NOMO-1 treated with dmso at 0.1 percent for 144 hours (cell line): ENCODE data around the gene CCDC138.

Experiments
- DNase-seq: peaks from one replicate; lab custom pipeline; 2025; ENCODE audit not compliant: unreplicated experiment; lab: John Stamatoyannopoulos, UW

CCDC138 gene

DNA sequence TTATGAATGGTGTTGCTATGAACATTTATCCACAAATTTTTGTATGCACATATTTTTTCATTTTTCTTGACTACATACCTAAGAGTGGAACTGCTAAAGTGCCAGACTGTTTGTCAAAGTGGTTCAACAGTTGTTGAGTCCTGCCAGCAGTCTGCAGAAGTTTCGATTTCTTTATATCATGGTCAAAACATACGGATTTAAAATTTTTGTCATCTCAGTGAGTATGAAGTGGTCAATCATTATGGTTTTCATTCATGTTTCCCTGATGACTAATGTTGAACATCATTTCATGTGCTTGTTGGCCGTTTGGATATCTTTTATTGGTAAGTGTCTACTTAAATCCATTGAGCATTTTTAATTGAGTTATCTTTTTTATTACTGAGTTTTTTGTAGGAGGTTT is 39.2 kb downstream of the CCDC138 start:
- no peak for DNase-seq

DNA sequence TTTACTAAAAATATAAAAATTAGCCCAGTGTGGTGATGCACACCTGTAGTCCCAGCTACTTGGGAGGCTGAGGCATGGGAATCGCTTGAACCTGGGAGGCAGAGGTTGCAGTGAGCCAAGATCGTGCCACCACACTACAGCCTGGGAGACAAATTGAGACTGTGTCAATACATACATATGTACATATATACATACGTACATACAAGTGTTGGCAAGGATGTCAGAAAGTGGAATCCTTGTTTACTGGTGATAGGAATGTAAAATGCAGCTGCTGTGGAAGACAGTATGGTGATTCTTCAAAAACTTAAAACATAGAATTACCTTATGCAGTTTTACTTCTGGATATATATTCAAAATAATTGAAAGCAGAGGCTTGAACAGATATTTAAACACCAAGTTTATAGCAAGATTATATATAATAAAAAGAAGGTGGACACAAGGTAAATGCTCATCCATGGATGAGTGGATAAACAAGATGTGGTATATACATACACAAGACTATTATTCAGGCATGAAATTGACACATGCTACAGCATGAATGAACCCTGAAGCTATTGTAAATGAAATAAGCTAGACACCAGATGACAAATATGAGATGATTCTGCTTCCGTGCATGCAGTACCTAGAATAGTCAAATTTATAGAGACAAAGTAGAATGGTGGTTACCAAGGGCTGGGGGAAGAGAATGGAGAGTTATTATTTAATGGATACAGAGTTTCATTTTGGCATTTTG is 43.2 kb downstream of the CCDC138 start:
- DNase-seq, result no peak

DNA sequence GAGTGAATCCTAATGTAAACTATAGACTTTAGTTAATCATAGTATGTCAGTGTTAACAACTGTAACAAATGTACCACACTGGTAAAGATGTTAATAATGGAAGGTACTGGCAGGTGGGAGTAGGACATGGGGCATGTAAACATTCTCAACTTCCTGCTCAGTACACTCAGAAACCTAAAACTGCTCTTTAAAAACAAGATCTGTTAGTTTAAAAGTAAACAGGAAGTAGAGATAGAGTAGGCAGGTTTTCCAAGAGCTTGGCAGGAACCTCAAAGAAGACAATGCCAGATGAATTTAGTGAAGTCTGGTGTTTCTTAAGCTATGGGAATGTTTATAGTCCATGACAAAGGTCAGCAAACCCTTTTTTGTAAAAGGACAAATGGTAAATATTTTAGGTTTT is 46.6 kb downstream of the CCDC138 start:
- DNase-seq, result no peak

DNA sequence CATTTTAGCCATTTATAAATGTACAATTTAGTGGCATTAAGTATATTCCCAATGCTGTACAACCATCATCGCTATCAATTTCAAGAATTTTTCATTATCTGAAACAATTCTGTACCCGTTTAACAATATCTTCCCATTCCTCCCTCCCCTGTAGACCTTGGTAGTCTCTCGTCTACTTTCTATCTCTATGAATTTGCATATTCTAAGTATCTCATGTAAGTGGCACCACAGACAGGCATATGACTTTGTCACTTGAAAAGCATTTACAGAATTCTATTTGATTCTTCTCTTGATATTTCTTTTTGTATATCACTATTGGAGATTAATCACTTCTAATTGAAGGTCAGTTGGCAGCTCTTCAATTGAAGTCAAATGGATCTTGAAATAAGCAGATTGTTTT is 48.0 kb downstream of the CCDC138 start:
- DNase-seq, result no peak

DNA sequence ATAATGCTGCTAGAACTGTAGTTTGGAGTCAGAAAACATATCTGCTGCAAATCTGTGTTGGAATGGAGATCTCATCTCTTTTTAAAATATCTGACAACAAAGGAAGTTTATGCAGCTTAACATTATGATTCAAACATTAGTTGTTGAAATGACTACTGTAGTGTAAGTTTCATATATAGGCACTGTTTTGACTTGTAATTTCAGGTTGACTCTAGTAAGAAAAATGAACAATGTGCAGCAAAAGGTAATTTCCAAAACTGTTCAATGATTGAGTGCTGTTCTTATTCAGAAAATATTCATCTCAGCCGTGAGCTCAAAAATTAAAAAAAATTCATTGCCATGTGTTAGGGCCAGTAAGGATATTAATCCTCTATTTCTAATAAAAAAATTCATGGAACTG is 48.5 kb downstream of the CCDC138 start:
- DNase-seq, result no peak

DNA sequence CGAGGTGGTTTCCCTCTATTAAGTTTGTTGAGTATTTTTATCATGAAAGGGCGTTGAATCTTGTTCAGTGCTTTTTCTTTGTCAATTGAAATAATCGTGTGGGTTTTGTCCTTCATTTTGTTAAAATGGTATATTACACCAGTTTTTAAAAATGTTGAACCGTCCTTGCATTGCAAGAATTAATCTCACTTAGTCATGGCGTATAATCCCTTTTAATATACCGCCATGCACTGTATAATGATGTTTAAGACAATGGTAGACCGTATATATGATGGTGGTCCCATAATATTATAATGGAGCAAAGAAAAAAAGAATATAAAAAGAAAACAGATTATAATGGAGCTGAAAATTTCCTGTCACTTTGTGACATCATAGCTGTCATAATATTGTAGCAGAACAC is 50.6 kb downstream of the CCDC138 start:
- DNase-seq, result no peak

DNA sequence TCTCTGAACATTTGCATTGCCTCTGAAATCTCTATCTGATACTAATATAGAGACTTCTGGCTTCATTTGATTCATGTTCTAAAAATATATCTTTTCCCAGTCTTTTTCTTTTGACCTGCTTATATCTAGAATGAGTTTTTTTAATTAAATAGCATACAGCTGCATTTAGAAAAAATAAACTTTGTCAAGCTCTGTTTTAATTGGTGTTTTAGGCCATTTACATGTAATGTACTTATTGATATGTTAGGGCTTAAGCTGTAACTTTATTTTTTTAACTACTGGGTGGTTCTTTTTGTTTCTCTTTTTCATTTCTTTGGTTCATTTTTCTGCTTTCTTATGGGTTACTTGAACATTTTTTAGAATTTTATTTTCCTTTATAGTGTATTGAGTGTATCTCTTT is 54.9 kb downstream of the CCDC138 start:
- DNase-seq, result no peak

DNA sequence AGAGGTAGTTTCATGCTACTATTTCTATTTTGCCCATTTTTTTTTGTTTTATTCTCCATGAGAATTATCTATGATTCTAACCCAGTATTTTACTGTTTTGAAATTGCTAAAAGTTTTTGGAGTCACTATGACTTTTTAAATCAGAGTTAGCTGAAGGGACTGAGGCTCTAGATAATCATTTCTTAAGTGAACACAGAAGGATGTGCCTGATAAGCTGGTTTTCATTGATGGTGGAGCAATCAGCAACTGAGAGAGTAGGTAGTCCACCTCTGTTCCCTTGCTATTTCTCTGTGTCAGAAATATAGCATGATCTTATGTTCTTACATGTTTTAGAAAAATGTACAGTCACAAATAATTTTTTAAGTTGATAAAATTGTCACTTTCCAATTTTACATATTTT is 59.4 kb downstream of the CCDC138 start:
- no peak for DNase-seq

DNA sequence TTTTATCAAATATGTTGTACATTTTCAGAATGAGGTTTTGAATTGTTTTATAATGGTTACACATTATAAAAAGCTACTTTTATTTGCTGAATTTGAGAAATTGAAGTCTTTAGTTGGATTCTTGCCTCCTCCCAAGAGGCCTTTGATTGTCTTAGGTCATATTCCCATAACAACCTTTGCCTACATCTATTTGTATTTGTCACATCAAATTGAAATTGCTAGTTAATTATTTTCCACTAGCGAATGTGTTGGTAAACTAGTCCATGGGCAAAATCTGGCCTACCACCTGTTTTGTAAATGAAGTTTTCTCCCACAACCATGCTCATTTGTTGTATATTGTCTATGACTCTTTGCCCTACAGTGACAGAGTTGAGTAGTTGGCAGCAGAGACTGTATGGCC is 60.4 kb downstream of the CCDC138 start:
- DNase-seq, result no peak

DNA sequence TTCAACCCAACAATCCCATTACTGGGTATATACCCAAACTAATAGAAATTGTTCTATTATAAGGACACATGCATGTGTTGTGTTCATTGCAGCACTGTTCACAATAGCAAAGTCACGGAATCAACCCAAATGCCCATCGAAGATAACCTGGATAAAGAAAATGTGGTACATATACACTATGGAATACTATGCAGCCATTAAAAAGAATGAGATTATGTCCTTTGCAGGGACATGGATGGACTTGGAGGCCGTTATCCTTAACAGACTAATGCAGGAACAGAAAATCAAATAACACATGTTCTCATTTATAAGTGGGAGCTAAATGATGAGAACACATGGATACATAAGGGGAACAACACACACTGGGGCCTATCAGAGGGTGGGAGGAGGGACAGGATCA is 65.8 kb downstream of the CCDC138 start:
- no peak for DNase-seq

DNA sequence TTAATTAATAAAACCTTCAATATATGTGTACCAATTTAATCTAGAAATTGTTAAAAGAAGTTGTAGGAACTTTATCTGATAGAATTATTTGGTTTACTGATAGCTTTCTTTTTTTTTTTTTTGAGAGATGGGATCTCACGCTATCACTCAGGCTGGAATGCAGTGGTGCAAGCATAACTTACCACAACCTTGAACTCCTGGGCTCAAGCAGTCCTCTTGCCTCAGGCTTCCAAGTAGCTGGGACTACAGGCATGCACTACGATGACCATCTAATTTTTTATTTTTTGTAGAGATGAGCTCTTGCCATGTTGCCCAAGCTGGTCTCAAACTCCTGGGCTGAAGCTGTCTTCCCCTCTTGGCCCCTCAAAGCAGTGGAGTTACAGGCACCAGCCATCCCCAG is 66.8 kb downstream of the CCDC138 start:
- DNase-seq, result no peak

DNA sequence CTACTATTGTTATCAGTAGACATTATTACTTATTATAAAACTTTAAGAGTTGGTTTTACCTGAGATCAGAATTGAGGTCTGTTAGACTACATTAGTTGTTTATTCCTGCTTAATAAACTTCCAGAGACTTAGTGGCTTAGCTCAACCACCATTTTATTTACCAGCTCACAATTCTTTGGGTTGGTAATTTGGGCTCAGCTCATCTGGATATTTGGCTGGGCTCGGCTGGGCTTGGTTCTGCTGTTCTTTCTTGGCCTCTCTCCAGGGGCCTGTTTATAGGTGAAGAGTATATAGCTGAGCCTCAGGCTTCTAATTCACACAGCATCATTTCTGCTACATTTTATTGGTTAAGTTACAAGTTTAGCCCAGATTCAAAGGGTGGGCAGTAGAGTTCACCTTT is 67.9 kb downstream of the CCDC138 start:
- no peak for DNase-seq

DNA sequence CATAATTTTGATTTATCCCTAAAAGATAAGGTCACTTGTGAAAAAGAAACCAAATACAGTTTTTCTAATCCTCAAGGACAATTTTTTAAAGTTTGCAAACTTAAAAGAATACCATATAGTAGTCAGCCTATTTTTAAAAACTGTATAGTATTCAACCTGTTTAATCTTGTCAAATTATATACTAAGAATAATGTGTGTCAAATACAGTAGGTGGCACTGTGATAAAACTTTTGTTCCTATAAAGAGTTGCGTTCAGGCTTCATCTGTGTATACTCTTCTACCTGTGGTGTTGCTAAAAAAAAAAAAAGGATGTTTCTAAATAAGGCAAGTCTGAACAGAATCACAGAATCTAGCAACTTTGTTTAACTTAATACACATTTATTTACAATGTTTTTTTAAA is 68.6 kb downstream of the CCDC138 start:
- DNase-seq, result no peak

DNA sequence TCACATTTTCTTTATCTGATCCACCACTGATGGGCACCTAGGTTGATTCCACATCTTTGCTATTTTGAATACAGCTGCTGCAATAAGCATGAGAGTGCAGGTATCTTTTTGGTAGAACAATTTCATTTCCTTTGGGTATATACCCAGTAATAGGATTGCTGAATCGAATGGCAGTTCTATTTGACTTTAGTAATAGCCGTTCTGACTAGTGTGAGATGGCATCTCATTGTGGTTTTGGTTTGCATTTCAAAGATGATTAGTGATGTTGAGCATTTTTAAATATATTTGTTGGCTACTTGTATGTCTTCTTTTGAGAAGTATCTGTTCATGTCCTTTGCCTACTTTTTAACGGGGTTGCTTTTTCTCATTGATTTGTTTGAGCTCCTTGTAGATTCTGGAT is 72.3 kb downstream of the CCDC138 start:
- DNase-seq, result no peak

DNA sequence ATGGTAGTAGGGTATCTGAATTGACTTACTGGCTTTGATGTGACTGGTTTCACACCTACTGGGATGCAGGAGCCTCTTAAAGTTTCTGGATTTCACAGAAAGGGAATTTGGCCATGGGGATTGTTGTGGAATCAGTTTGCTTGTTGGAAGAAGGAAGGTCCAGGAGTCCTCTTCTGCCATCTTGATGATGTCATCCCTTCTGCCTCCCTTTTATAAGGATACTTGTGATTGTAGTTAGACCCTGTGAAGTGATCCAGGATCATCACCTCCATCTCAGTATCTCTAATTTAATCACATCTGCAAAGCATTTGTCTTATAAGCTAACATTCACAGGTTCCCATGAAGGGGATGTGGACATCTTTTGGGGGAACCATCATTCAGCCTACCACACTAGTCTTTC is 79.5 kb downstream of the CCDC138 start:
- no peak for DNase-seq

DNA sequence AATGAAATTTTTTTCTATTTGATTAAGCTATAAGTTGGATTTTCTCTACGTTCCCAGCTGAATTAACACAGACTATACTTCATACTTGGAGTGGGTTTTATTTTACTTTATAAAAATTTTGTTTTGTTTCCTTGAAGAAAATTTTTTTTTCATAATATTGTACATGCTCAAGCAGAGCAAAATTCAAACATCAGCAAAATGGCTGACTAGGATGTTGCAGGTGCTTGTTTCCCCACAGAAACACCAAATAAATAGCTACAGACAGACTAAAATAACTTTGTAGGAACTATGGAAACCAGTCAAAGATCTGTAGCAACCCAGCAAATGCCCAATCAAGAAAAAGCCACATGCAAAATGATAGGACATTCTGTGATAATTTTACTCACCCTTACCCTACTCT is 82.3 kb downstream of the CCDC138 start:
- no peak for DNase-seq

DNA sequence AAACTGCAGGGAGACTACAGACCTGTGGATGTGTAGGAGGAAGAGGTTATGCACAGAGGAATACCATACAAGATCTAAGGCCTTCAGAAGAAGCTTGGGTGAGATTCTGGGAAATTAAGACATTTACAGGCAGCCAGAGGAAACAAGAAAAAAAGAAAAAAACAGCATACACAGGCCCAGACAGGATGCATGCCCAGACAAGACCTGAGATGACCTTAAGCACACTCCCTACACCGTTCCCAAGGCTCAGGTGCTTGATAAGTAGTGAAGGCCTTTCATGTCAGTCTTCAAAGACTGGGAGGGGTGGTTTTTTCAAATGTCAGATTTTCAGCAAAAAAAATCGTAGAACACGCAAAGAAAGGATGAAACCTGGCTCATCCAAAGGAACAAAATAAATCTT is 83.0 kb downstream of the CCDC138 start:
- no peak for DNase-seq

DNA sequence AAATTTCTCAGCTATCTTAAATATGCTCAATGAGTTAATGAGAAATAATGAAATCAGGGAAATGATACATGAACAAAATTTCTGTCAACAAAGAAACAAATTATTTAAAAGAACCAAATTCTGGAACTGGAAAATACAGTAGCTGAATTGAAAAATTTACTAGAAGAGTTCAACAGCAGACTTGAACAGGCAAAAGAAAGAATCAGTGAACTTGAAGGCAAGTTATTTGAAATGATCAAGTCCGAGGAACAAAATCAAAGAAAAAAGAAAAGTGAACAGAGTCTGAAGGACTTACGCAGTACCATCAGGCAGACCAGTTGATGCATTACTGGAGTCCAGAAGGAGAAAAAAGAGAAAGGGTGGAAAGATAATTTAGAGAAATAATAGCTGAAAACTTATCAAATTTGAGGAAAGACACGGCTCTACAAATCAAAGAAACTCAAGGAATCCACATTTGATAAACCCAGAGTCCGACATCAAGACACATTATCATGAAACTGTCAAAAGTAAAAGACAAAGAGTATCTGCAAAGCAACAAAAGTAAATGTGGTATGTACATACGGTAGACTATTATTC is 83.6 kb downstream of the CCDC138 start:
- no peak for DNase-seq

DNA sequence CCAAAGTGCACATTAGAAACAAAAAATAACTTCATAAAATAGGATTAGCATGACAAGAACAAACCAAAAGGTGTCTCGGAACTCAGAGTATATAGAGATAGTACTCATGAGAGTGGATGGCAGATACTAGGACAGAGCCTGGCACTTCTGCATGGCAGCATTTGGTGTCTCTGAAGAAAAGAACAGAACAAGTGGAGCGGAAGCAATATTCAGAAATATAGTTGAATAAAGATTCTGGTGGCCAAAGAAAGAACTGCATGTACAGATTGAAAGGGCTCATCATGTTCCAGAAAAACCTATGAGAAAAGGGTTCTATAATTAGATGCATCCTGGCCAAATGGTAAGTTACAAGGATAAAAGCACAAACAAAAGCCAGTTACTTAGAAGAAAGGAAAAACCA is 90.9 kb downstream of the CCDC138 start:
- no peak for DNase-seq

DNA sequence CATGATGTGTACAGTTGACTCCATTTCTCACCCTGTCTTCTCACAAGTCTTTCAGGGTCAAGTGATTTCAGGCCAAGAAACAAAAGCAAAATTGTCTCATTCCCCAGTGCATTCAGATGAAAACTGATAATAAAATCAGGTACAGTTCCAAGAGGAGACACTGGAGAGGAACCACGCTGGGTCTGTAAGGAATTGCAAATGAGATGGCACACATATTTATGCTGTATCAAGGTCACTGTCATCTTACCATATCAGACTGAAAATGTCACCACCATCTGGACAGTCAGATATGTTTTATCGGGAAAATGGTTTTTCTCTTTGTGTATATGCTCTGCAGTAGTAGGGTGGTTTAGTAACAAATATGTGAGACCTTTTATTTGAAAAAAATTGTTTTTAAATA is 91.7 kb downstream of the CCDC138 start:
- no peak for DNase-seq

DNA sequence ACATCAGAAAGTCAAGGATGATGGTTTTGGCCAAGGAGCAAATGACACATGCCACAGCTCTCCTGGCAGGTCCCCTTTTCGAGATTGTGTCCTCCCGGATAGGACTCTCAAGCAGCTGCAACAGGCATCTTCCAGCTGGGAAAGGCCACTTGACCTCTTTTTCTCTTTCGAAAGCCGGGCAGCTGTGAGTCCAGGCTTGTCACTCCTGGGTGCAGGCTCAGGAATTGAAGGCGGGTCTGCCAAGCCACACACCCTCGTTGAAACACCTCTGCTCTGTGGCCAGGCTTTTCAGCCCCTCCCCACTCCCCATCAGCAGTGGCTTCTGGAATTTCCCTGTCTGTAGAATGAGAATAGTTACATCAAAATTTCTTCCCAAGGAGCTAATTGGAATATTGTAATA is 98.0 kb downstream of the CCDC138 start:
- no peak for DNase-seq

DNA sequence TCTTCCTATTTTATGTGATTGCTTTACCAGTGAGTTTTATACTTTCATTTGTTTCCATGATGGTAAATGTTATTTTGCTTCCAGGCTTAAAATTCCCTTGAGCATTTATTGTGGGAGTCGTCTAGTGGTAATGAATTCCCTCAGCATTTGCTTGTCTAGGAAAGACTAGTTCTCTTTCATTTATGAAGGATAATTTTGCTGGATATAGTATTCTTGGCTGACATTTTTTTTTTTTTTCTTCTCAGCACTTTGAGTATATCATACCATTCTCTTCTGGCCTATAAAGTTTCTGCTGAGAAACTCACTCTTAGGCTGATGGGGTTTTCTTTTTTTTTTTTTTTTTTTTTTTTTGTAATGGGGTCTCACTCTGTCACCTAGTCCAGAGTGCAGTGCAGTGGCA is 103.3 kb downstream of the CCDC138 start:
- DNase-seq, result no peak

DNA sequence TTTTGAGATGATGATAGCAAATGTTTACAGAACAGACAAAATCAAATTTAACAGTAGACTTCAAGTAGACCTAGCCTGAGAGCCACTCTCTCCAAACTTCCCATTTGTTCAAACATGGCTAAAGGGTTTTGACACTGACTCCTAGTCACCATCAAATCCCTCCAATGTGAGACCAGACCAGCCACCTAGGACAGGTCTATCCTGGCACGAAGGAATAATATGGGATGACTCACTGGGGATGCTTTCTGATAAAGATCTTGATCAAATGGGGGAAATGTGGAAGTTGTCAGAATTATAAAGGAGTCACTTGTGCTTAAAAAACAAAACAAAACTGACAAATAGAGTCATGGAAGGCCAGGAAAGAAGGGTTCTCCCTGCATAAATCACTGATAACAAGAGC is 106.7 kb downstream of the CCDC138 start:
- no peak for DNase-seq
